ENCODE measurements around the gene CFAP77. TPM values are rescaled to one million over a fixed set of nuclear protein-coding genes. Genes with fewer than 3 reads are reported as not detected.
A peak's percentile ranks its signal among the peaks of the same experiment; 100 is the strongest.
"Not testable (repeated sequence)": the region's sequence is repeated elsewhere in the genome, so short reads cannot be mapped to it uniquely, and the experiment has no call there.

The CFAP77 gene
- total RNA-seq, 2 experiments from 2014 or later, result not detected

DNA sequence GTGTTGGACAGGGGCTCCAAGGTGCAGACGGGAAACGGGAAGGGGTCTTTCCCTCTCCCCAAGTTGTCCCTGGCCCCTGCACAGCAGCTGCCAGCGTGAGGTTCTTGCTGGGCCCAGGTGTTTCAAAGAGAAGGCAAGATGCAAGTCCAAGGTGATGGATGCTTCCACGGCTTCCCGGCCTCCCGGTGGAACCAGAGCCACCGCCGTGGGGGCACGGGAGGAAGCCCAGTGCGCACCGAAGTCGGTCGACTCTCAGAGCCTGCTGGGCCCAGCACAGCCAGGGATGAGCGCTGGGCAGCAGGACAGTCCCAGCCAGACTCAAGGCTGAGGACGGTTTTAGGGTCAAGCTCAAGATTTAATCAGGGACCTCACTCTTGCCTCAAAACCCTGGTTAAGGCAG, 147.1 kb downstream of the CFAP77 start:
- ChIA-PET POLR2A (no interaction called here), CTCF (interaction anchor here (0.8 kb wide), 1 partner anchor 63 kb away, joined by 3 read pairs; no protein-coding TSS in a partner anchor)
- H3K4me1 Mint-ChIP-seq (ENCODE audit: low read depth), result peaks cover 3% of the 10 kb centered on the region
- H3K4me3 Mint-ChIP-seq, result no peak overlapping the region
- ATAC-seq, result no peak
- DNase-seq, result no peak
- no peak overlapping the region for H3K27ac Mint-ChIP-seq
- peaks cover 33% of the 10 kb centered on the region for H3K27me3 Mint-ChIP-seq (ENCODE audit: low read depth)
- no peaks in the 10 kb centered on the region for H3K36me3 Mint-ChIP-seq (ENCODE audit: low read depth)
- no peaks in the 10 kb centered on the region for H3K9me3 Mint-ChIP-seq (ENCODE audit: insufficient read depth)

DNA sequence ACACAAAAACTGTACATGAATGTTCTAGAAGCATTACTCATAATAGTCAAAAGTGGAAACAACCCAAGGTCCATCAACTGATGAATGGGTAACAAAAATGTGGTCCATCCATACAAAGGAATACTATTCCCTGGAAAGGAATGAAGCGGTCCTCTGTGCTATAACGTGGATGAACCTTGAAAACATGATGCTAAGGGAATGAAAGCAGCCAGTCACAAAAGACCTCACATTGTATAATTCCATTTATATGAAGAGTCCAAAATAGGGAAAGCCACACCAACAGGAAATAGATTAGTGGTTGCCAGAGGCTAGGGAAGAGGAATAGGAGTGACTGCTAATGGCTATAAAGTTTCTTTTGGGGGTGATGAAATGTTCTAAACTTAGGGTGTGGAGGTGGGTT, 149.7 kb downstream of the CFAP77 start:
- no peak overlapping the region for H3K4me3 Mint-ChIP-seq
- no peak overlapping the region for H3K27ac Mint-ChIP-seq
- H3K4me1 Mint-ChIP-seq (ENCODE audit: low read depth), result peaks cover 3% of the 10 kb centered on the region
- no peaks in the 10 kb centered on the region for H3K9me3 Mint-ChIP-seq (ENCODE audit: insufficient read depth)
- H3K36me3 Mint-ChIP-seq (ENCODE audit: low read depth), result no peaks in the 10 kb centered on the region
- ChIA-PET POLR2A (no interaction called here), CTCF (no interaction called here)
- peaks cover 41% of the 10 kb centered on the region for H3K27me3 Mint-ChIP-seq (ENCODE audit: low read depth)
- ATAC-seq (no peak), DNase-seq (no peak)

DNA sequence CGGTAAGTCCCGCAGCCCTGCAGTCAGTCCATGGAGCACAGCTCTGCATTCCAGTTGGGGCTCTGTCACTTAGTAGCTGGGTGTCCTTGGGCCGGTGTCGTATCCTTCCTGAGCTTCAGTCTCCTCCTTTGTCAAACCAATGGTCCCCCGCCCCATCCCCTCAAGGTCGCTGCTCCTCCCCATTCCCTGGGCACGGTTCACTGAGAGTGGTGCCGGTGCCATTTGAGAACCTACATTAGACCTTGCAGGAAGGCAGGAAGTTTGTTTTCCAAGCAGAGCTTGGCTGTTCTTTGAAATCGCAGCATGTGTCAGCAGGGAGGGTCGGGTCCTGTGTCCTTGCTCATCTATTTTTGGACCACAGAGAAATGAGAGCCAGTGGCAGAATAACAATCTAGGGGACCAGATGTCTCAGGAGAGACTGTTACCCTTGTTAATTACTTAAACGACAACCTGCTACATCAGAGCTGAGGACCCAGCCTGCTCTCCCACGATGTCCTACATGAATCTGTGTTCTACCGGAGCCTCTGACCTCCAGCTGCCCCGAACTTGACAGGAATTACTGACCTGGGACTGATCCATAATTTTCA, 150.7 kb downstream of the CFAP77 start:
- peaks cover 3% of the 10 kb centered on the region for H3K4me1 Mint-ChIP-seq (ENCODE audit: low read depth)
- no peak overlapping the region for H3K4me3 Mint-ChIP-seq
- H3K9me3 Mint-ChIP-seq (ENCODE audit: insufficient read depth), result no peaks in the 10 kb centered on the region
- DNase-seq (no peak), ATAC-seq (no peak)
- ChIA-PET POLR2A (no interaction called here), CTCF (no interaction called here)
- peaks cover 36% of the 10 kb centered on the region for H3K27me3 Mint-ChIP-seq (ENCODE audit: low read depth)
- no peaks in the 10 kb centered on the region for H3K36me3 Mint-ChIP-seq (ENCODE audit: low read depth)
- no peak overlapping the region for H3K27ac Mint-ChIP-seq

DNA sequence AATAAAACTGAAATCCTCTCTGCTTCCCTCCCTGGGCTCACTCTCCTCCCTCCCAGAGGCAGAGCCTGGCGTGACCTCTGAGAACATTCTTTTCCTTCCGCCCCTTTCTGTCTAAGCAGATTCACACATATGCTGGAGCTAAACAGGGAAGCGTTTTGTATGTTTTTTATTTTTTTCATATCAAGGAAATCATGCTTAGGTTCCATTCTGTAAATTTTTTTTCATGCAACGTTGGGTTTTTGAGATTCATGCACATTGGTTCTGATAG, 152.2 kb downstream of the CFAP77 start:
- no peaks in the 10 kb centered on the region for H3K36me3 Mint-ChIP-seq (ENCODE audit: low read depth)
- peaks cover 3% of the 10 kb centered on the region for H3K4me1 Mint-ChIP-seq (ENCODE audit: low read depth)
- no peaks in the 10 kb centered on the region for H3K9me3 Mint-ChIP-seq (ENCODE audit: insufficient read depth)
- ChIA-PET POLR2A (no interaction called here), CTCF (no interaction called here)
- H3K4me3 Mint-ChIP-seq, result no peak overlapping the region
- DNase-seq (no peak), ATAC-seq (no peak)
- no peak overlapping the region for H3K27ac Mint-ChIP-seq
- H3K27me3 Mint-ChIP-seq (ENCODE audit: low read depth), result peaks cover 35% of the 10 kb centered on the region

DNA sequence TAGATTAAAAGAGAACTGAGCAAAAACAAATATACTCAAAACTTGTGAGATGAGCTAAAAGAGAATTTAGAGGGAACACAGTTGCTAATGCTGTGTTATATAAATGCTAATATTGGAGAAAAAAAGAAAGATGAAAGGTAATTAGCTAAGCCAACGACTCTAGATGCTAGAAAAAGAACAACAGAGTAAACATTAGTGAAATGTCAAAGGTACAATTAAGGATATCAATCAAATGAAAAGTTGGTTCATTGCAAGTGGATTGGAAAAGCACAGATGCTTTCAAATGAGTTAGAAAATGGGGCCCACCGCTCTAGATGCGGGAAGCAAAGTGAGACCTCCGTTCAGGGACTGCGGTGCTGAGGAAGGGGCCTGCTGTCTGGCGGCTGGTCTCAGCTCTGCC, 154.5 kb downstream of the CFAP77 start:
- ChIA-PET CTCF (interaction anchor here (1.3 to 1.4 kb wide), 2 partner anchors 10 to 57 kb away, joined by 3 to 8 read pairs; no protein-coding TSS in a partner anchor), POLR2A (no interaction called here)
- Mint-ChIP-seq H3K27ac (no peak overlapping the region), H3K4me3 (no peak overlapping the region), H3K36me3 (ENCODE audit: low read depth) (no peaks in the 10 kb centered on the region), H3K4me1 (ENCODE audit: low read depth) (peaks cover 3% of the 10 kb centered on the region), H3K27me3 (ENCODE audit: low read depth) (peaks cover 29% of the 10 kb centered on the region), H3K9me3 (ENCODE audit: insufficient read depth) (no peaks in the 10 kb centered on the region)
- ATAC-seq, result no peak
- no peak for DNase-seq

DNA sequence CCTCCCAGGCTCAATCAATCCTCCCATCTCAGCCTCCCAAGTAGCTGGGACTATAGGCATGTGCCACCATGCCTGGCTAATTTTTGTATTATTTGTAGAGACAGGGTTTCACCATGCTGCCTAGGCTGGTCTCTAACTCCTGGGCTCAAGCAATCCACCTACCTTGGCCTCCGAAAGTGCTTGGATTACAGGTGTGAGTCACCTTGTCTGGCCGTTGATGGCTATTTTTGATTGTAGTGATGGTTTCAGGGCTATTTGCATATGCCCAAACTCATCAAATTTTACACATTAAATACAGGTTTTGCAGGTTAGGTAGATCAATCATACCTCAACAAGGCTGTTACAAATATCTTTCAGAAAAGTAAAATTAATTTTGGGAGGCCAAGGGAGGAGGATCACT, 158.8 kb downstream of the CFAP77 start:
- H3K36me3 Mint-ChIP-seq (ENCODE audit: low read depth); ATAC-seq; DNase-seq; H3K27ac Mint-ChIP-seq; H3K4me1 Mint-ChIP-seq (ENCODE audit: low read depth); POLR2A ChIA-PET; H3K9me3 Mint-ChIP-seq (ENCODE audit: insufficient read depth); H3K4me3 Mint-ChIP-seq: not testable (repeated sequence)
- CTCF ChIA-PET, result interaction anchor here (1.0 kb wide), 1 partner anchor 24 kb away, joined by 3 read pairs; no protein-coding TSS in a partner anchor
- H3K27me3 Mint-ChIP-seq (ENCODE audit: low read depth), result peaks cover 10% of the 10 kb centered on the region

DNA sequence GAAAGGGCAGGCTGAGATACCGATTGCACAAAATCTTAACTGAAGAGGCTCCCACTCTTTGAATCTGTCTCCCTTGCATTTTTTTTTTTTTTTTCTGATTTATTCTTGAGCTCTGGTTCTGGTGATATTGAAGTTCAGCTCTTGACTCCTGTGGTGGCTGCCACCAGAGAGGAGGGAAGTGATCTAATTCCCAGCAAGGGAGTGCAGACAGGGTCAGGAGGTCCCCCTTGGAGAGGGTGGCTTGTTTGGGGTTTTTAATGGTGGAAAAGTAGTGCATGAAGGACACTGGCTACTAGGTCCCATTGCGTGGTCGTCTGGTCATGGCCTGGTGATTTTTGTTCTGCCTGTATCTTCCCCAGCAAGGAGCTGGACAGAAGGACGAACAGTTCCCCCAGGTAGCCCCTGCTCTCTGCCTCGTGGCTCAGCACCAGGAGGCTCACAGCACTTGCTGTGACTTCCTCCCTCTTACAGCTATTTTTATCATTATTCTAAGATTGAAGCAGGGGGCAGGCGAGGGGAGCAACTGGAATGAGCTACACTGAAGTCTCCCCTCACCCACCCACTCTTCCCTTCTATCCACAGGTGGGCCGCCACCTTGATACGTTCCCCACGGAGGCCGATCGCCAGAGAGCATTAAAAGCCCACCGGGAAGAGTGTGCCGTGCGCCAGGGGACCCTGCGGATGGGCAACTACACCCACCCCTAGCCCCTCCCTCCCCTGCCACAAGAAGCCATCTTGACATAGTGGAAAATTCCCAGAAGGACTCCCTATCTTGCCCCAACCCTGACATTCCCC, 162.0 kb downstream of the CFAP77 start:
- no peak overlapping the region for H3K27ac Mint-ChIP-seq
- no peak for ATAC-seq
- ChIA-PET POLR2A (interaction anchor here (0.6 kb wide), 1 partner anchor 196 kb away, joined by 3 read pairs; no protein-coding TSS in a partner anchor), CTCF (interaction anchor here (1.0 to 8.1 kb wide), 2 partner anchors 65 to 160 kb away, joined by 3 to 38 read pairs; no protein-coding TSS in a partner anchor)
- peaks cover 23% of the 10 kb centered on the region for H3K27me3 Mint-ChIP-seq (ENCODE audit: low read depth)
- H3K36me3 Mint-ChIP-seq (ENCODE audit: low read depth), result no peaks in the 10 kb centered on the region
- H3K9me3 Mint-ChIP-seq (ENCODE audit: insufficient read depth), result no peaks in the 10 kb centered on the region
- DNase-seq, result no peak
- H3K4me3 Mint-ChIP-seq, result no peak overlapping the region
- H3K4me1 Mint-ChIP-seq (ENCODE audit: low read depth), result no peaks in the 10 kb centered on the region

DNA sequence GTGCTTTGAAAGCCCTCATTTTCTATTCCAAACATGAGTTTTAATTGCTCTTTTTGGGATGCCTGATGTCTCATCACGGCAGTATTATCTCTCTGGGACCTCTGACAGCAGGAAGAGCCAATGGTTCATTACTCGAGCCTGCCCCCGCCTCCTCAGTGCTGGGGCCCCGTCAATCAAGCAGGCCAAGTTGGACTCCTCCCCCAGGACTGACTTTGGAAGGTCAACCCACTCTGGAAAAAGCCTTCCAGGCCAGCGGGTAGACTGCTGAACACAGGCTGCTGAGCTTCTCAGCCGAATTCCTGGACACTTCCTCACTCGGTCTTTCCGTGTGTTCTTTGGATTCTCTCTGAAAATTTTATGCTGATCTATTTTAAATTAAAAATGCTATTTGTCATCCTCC, 162.9 kb downstream of the CFAP77 start:
- Mint-ChIP-seq H3K9me3 (ENCODE audit: insufficient read depth) (no peaks in the 10 kb centered on the region), H3K4me1 (ENCODE audit: low read depth) (no peaks in the 10 kb centered on the region), H3K27me3 (ENCODE audit: low read depth) (peaks cover 32% of the 10 kb centered on the region), H3K4me3 (no peak overlapping the region), H3K36me3 (ENCODE audit: low read depth) (no peaks in the 10 kb centered on the region), H3K27ac (no peak overlapping the region)
- POLR2A ChIA-PET, result interaction anchor here (0.7 kb wide), 1 partner anchor 112 kb away, joined by 3 read pairs; no protein-coding TSS in a partner anchor
- ATAC-seq (no peak), DNase-seq (no peak)
- CTCF ChIA-PET, result interaction anchor here (7.2 to 8.1 kb wide), 2 partner anchors 66 to 160 kb away, joined by 38 to 86 read pairs; no protein-coding TSS in a partner anchor

DNA sequence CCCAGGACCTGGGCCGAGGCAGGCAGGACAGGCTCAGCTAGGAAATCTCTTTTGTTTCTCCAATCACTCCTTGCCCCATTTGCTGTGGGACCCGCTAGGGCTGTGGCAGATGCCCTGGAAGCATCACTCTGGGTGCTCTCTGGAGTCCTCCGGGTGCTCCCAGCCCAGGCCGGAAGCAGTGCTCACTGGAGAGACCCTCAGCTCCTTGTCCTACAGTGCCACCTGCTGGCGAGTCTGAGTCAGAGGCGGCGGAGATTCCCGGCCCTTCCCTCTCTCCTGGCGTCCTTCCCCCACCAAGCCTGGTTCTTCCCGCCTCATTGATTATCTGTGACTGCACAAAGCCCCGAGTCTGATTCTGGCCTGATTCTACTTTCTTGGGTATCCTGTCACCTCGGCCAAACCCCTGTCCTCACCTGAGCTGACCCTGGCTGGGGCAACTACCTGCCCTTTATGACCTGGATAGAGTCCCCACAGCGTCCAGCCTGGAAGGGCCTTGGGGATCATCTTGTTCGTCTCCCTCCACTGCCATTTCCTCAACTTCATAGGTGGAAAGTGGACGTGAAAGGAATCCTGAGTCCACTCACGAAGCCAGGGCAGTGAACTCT, 165.1 kb downstream of the CFAP77 start:
- peak; percentile 81 for DNase-seq
- Mint-ChIP-seq H3K4me3 (no peak overlapping the region), H3K9me3 (ENCODE audit: insufficient read depth) (no peaks in the 10 kb centered on the region), H3K36me3 (ENCODE audit: low read depth) (no peaks in the 10 kb centered on the region), H3K27me3 (ENCODE audit: low read depth) (peaks cover 48% of the 10 kb centered on the region), H3K4me1 (ENCODE audit: low read depth) (no peaks in the 10 kb centered on the region), H3K27ac (no peak overlapping the region)
- ChIA-PET POLR2A (no interaction called here), CTCF (interaction anchor here (0.7 to 8.1 kb wide), 15 partner anchors 10 to 334 kb away, joined by 3 to 86 read pairs (median 3); partner anchors contain the start of genes CFAP77, DDX31, GTF3C4 and TTF1)
- ATAC-seq, result peak; percentile 84

DNA sequence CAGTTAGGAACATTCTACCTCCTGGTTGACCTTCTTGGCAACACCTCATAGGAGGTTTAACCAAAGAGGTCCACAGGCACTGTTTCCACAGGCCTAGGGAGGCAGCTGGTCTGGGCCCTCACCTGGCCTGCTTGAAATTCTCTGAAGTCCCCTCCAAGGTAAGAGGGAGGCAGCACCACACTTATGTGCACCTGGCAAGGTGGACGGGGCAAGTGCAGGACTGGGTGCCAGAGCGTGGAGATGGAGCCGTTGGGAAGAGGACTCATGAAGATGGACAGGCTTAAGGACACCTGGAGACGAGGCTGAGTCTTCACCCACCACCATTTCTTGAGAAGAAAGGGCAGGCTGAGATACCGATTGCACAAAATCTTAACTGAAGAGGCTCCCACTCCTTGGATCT, 165.8 kb downstream of the CFAP77 start:
- ChIA-PET POLR2A (no interaction called here), CTCF (interaction anchor here (0.8 to 8.1 kb wide), 13 partner anchors 11 to 335 kb away, joined by 3 to 86 read pairs (median 3); partner anchors contain the start of genes DDX31, GTF3C4 and TTF1)
- Mint-ChIP-seq H3K4me1 (ENCODE audit: low read depth) (no peaks in the 10 kb centered on the region), H3K27ac (no peak overlapping the region), H3K27me3 (ENCODE audit: low read depth) (peaks cover 52% of the 10 kb centered on the region), H3K36me3 (ENCODE audit: low read depth) (no peaks in the 10 kb centered on the region), H3K4me3 (no peak overlapping the region), H3K9me3 (ENCODE audit: insufficient read depth) (no peaks in the 10 kb centered on the region)
- no peak for DNase-seq
- no peak for ATAC-seq

DNA sequence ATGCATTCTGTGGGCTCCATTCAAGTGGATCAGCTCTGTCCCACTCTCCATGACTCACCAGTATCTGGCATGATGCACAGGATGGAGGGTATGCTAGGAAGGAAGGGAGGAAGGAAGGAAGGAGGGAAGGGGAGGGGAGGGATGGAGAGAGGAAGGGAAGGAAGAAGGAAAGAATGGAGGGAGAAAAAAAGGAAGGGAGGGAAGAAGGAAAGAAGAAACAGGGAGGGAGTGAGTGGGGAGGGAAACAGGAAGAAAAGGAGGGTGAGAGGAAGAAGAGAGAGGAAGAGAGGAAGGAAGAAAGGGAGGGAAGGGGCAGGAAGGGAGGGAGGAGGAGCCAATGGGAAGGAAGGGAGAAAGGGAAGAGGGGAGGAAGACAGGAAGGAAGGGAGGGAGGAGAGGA, 167.1 kb downstream of the CFAP77 start:
- Mint-ChIP-seq H3K4me1 (ENCODE audit: low read depth) (peaks cover 11% of the 10 kb centered on the region), H3K36me3 (ENCODE audit: low read depth) (no peaks in the 10 kb centered on the region), H3K9me3 (ENCODE audit: insufficient read depth) (no peaks in the 10 kb centered on the region), H3K27ac (no peak overlapping the region), H3K4me3 (no peak overlapping the region), H3K27me3 (ENCODE audit: low read depth) (peaks cover 64% of the 10 kb centered on the region)
- ChIA-PET CTCF (interaction anchor here (7.2 to 8.1 kb wide), 2 partner anchors 70 to 164 kb away, joined by 38 to 86 read pairs; no protein-coding TSS in a partner anchor), POLR2A (no interaction called here)
- ATAC-seq, result no peak
- DNase-seq, result no peak

All from activated CD8-positive, alpha-beta T cell treated with anti-CD3 and anti-CD28 coated beads, Interleukin-2, amount 10 ng/mL, durations not matched to agents 7 days and 5 days (primary cell).